ENCODE measurements around the gene PLET1.

Gene PLET1

DNA sequence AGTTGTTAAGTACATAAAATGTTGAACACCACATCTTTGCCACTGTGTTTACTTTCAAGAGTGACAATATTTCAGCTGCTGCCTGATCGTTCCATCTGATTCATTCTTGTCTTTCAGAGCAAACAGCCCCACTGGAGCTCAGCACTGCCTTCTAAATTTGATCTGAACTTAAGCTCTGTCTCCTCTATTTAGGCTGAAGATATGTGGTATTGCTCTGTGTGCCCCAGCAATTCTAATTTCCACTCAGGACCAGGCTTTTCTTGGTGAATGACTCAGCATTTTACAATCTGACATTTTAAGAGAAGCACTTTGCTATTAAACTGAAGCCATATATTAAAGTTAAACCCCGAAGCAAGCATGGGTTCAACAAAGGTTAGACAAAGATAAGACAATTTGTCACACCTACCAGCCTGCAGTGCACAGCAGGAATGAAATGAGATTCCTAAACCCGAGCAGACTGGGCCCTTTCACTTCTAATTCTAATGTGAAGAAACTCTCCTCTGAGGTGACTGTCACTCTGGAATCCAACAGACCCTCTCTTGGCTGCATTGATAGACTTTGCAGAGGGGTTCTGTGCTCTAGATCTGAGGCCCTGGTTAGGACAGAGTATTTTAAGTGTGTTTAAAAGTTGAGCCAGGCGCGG is 41.7 kb upstream of the PLET1 start:
- DNase-seq (ENCODE audit: low spot score) = no peak
- TF ChIP-seq, protein P1, sequence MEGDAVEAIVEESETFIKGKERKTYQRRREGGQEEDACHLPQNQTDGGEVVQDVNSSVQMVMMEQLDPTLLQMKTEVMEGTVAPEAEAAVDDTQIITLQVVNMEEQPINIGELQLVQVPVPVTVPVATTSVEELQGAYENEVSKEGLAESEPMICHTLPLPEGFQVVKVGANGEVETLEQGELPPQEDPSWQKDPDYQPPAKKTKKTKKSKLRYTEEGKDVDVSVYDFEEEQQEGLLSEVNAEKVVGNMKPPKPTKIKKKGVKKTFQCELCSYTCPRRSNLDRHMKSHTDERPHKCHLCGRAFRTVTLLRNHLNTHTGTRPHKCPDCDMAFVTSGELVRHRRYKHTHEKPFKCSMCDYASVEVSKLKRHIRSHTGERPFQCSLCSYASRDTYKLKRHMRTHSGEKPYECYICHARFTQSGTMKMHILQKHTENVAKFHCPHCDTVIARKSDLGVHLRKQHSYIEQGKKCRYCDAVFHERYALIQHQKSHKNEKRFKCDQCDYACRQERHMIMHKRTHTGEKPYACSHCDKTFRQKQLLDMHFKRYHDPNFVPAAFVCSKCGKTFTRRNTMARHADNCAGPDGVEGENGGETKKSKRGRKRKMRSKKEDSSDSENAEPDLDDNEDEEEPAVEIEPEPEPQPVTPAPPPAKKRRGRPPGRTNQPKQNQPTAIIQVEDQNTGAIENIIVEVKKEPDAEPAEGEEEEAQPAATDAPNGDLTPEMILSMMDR (IDR thresholded peaks at IDR 0.05; ENCODE audit: borderline replicate concordance, control extremely low read depth, extremely low read depth, insufficient read depth, missing control alignments) = no peak
- in situ Hi-C loops (cut with MboI; ENCODE audit: low sequenced_read_pairs, unreplicated experiment) = no loop called here

DNA sequence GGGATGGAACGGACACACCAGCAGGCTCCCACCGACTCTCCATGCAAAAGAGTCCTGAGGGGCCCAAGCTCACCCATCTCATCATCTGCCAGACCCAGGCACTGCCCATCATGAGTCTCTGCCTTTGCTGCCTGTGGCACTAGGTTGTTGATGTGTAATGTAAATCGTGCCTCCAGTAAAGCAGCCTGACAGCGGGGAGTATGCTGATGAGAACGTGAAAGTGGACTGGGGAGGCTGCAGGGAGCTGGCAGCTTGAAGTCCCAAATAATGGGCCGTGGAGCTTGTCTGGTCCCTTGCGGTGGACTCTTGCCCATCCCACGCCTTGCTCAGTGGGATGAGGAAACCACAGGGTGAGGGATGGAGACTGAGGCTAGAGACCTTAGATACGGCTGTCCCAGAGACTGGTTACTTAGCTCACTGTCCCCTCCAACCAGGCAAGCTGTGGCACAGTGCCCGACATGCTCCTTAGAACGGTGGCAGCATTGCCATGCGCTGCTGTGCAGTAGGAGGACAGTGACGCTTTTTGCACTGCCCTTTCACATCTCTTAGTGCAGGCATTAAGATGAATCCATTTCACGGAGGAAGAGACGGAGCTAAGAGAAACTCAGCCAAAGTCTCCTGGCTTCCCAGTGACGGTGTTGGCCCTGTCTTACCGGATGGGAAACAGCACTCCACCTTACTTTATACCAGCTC is 39.6 kb upstream of the PLET1 start:
- TF ChIP-seq, protein P1 (IDR thresholded peaks at IDR 0.05; ENCODE audit: borderline replicate concordance, control extremely low read depth, extremely low read depth, insufficient read depth, missing control alignments) = no peak
- in situ Hi-C loops (cut with MboI; ENCODE audit: low sequenced_read_pairs, unreplicated experiment) = no loop called here

DNA sequence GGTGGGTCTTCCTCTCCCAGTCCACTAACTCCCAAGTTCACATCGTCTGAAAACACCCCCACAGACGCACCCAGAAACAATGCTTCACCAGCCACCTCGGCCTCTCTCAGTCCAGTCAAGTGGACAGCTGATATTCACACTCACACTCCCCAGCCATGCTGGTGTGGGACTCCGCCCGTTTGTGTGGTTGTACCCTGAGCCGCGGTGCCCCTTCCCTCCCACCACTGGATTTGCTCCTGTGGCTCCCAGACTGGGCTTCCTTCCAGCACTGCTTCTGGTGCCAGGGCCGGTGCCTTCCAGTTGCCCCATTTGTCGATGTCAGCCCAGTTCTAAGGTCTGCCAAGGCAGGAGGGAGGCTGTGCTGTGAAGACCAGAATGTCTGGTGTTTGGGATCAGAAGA is 37.9 kb upstream of the PLET1 start:
- TF ChIP-seq, protein P1 (IDR thresholded peaks at IDR 0.05; ENCODE audit: borderline replicate concordance, control extremely low read depth, extremely low read depth, insufficient read depth, missing control alignments) = no peak
- DNase-seq (ENCODE audit: low spot score) = no peak
- in situ Hi-C loops (cut with MboI; ENCODE audit: low sequenced_read_pairs, unreplicated experiment) = loop anchor here (25.0 kb wide), 1 partner anchor 989 kb away; no protein-coding TSS in a partner anchor

More for the DNA sequence above, 39.6 kb upstream of the PLET1 start:
- no peak for DNase-seq (ENCODE audit: low spot score)

DNA sequence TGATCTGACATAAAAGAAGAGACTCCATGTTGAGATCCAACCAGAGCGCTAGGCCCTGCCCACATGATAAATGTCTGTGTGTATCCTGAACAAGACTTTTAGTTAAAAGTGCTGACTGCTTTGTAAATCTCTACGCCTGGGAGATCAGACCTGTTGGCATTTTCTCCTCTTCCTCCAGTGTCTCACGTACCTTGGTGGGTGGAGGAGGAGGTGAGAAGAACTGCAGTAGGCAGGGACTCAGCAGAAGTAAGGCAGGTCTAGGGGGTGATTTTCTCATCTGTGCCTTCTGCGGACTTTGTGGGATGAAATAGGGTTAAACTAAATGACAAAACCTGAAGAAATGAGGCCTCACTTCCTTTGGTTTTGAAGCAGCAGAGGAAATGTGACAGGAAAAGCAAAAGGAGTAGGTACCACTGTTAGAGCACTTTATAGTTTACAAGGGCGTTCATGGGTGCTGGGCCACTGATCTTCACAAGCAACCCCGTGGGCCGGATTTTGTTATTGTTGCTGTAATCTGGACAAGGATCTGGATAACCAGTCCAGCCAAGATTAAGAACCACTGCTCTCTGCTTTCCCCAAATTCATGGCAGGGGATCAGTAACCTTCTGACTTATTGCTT is 36.7 kb upstream of the PLET1 start:
- in situ Hi-C loops (cut with MboI; ENCODE audit: low sequenced_read_pairs, unreplicated experiment) = loop anchor here (25.0 kb wide), 1 partner anchor 990 kb away; no protein-coding TSS in a partner anchor
- TF ChIP-seq, protein P1 (IDR thresholded peaks at IDR 0.05; ENCODE audit: borderline replicate concordance, control extremely low read depth, extremely low read depth, insufficient read depth, missing control alignments) = no peak
- no peak for DNase-seq (ENCODE audit: low spot score)

DNA sequence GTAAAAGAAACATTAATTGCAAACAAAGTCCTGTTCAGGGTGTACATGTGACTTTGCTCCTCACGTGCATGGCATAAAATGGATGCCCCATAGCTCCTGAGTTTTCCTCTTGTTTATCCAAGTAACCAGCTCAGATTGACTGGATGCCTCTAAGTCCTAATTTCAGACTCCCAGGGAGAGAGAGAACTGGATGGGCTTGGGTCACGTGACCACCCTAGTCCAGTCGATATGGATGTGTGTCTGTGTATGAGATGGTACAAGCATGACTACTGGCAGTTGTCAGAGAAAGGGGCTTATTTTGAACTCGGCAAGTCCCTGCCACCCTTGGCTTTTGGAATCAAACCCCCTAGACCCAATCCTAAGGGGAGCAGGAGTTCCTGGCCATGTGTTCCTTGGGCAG is 35.4 kb upstream of the PLET1 start:
- in situ Hi-C loops (cut with MboI; ENCODE audit: low sequenced_read_pairs, unreplicated experiment) = loop anchor here (25.0 kb wide), 1 partner anchor 991 kb away; no protein-coding TSS in a partner anchor
- DNase-seq (ENCODE audit: low spot score) = no peak
- TF ChIP-seq, protein P1 (IDR thresholded peaks at IDR 0.05; ENCODE audit: borderline replicate concordance, control extremely low read depth, extremely low read depth, insufficient read depth, missing control alignments) = no peak

DNA sequence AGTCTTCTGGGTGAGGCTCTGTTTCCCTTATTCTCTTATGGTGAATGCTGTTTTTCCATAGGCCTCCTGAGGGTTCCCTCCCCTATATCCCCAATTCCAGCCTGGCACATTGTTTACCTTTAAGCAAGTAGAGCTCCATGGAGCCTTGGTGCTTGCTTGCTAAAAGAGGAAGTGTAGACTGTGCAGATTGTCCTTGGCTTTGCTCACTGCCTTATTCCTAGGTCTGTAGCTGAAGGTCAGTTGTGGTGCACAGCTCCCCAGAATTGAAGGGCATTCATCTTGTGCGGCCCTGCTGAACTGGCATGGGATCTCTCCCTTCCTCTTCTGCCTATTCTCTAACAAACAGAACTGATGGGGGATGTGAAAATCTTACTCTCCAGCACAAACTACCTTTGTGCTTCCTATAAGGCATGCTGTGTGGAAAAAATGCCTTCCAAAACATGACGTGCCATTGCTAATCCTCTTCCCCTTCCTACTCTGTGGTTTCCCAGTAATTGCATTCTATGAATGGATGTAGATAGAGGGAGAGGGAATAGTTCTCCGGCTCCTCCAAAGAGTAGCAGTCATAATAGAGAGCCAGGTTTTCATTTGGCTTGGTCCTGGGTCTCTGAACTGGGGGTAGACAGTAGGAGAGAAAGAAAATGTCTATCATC is 34.2 kb upstream of the PLET1 start:
- in situ Hi-C loops (cut with MboI; ENCODE audit: low sequenced_read_pairs, unreplicated experiment) = loop anchor here (25.0 kb wide), 1 partner anchor 992 kb away; no protein-coding TSS in a partner anchor
- DNase-seq (ENCODE audit: low spot score) = no peak
- TF ChIP-seq, protein P1 (IDR thresholded peaks at IDR 0.05; ENCODE audit: borderline replicate concordance, control extremely low read depth, extremely low read depth, insufficient read depth, missing control alignments) = no peak

All from GM13976 (cell line).